ENCODE measurements around the gene PIGQ.

PIGQ gene

DNA sequence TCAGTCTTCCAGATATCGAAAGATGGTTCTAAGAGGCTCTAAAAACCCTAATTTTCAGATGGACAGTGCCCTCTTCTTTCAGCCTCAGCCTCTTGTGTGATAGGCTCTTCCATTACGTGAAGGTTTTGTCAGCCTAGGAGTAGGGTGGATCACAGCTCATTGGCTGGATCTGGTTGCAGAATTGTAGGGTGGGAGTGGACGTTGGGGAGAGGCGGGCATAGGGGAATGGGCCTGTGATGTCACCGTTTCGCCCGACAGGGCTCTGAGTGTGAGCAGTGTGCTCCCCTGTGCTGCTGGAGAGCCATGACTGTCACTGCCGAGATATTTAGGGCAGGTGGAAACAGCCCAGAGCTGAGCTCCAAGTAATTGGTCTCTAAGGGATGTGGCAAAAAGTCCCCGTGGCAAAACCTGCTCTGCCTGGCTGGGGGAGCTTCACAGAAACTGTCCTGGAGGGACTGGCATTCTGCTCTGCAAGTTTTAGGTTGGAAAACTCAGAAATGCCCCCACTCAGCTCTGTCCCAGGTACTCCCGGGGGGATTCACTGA, 54.8 kb downstream of the PIGQ start:
- ChIA-PET POLR2A (no interaction called here), CTCF (no interaction called here)
- no peak for DNase-seq (ENCODE audit: extremely low spot score)
- no peak for TF ChIP-seq CTCF (IDR thresholded peaks at IDR 0.05; ENCODE audit: control extremely low read depth, extremely low read depth, low read depth, missing control alignments)

GRCh38 chr16:625117-625976, 55.6 kb downstream of the PIGQ start:
- DNase-seq (ENCODE audit: extremely low spot score): no peak
- ChIA-PET CTCF (no interaction called here), POLR2A (no interaction called here)
- no peak for TF ChIP-seq CTCF (IDR thresholded peaks at IDR 0.05; ENCODE audit: control extremely low read depth, extremely low read depth, low read depth, missing control alignments)

- ChIA-PET CTCF (no interaction called here), POLR2A (no interaction called here)
- no peak for DNase-seq (ENCODE audit: extremely low spot score)
- TF ChIP-seq CTCF (IDR thresholded peaks at IDR 0.05; ENCODE audit: control extremely low read depth, extremely low read depth, low read depth, missing control alignments): no peak
Measured at GRCh38 chr16:625977-626765, 56.4 kb downstream of the PIGQ start.

GRCh38 chr16:626787-627453, 57.2 kb downstream of the PIGQ start:
- no peak for DNase-seq (ENCODE audit: extremely low spot score)
- CTCF ChIA-PET: interaction anchor here (1.1 to 1.2 kb wide), 2 partner anchors 10 to 34 kb away, joined by 3 to 4 read pairs; partner anchors contain the start of gene METTL26
- POLR2A ChIA-PET: interaction anchor here (0.7 kb wide), 1 partner anchor 383 kb away, joined by 3 read pairs; no protein-coding TSS in a partner anchor
- TF ChIP-seq CTCF (IDR thresholded peaks at IDR 0.05; ENCODE audit: control extremely low read depth, extremely low read depth, low read depth, missing control alignments): no peak

DNA sequence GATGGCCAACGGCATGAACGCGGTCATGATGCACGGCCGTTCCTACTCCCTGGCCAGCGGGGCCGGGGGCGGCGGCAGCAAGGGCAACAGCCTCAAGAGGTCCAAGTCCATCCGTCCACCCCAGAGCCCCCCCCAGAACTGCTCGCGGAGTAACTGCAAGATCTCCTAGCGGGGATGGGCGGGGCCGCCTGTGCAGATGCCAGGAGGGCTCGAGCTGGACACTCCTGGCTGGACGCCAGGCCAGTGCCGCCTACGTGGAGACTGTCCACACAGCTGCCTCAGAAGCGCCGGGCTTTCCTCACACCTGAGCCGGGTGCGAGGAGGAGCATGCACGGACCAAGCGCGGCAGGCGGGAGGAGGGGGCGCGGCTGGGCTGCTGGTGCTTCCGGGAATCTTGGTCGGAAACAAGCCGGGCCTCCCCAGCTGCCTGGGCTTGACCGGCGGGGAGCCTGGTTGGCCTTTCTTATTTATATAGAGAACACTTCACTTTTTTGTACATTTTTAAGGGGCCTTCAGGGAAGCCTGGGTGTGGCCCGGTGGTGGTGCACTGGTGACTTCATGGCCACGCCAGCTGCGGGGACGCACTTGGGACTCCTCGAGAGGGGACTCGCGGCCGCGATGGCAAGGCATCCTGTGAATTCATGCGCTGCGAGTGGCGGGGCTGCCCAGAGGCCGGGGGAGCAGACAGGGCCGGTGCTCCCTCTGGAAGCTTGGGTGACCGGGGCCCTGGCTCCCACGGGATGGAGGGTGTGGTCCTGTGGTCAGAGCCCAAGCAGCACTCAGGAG, 57.9 kb downstream of the PIGQ start:
- ChIA-PET CTCF (interaction anchor here (1.1 to 1.2 kb wide), 2 partner anchors 9 to 35 kb away, joined by 3 to 4 read pairs; partner anchors contain the start of gene METTL26), POLR2A (interaction anchor here (0.7 kb wide), 1 partner anchor 383 kb away, joined by 3 read pairs; no protein-coding TSS in a partner anchor)
- no peak for DNase-seq (ENCODE audit: extremely low spot score)
- no peak for TF ChIP-seq CTCF (IDR thresholded peaks at IDR 0.05; ENCODE audit: control extremely low read depth, extremely low read depth, low read depth, missing control alignments)

All from GM10248 (cell line).